ENCODE measurements around the gene TSC1.

GRCh38 chr9:132946631-132947295 is 2.3 kb upstream of the TSC1 start:
- TF ChIP-seq CTCF (IDR thresholded peaks at IDR 0.05) (no peak), POLR2A (IDR thresholded peaks at IDR 0.05) (no peak), POLR2AphosphoS5 (IDR thresholded peaks at IDR 0.05) (no peak), EP300 (IDR thresholded peaks at IDR 0.05) (no peak)
